Measurements from ENCODE around the gene OBP2B. TPM values are rescaled to one million over a fixed set of nuclear protein-coding genes. Genes with fewer than 3 reads are reported as not detected.

OBP2B gene
- total and polyA plus RNA-seq, 10 of the 15 experiments (the other 5 are each of a cell fraction or from before 2014, with no cell fraction given): not detected

GRCh38 chr9:133246991-133247390 lies 37.9 kb upstream of the OBP2B start:
- Histone ChIP-seq H3K79me2 (ENCODE audit: control insufficient read depth, insufficient read depth, low read length) (no peaks in the 10 kb centered on the region), H4K20me1 (ENCODE audit: control insufficient read depth, insufficient read depth) (no peaks in the 10 kb centered on the region), H3K36me3 (ENCODE audit: control insufficient read depth in 2 of 2, insufficient read depth in 2 of 2, low read length in 1 of 2) (no peaks in the 10 kb centered on the region), H2AFZ (ENCODE audit: control insufficient read depth, low read depth, low read length) (no peak overlapping the region), H3K4me2 (ENCODE audit: control insufficient read depth, insufficient read depth) (no peak overlapping the region), H3K27me3 (replicated peaks in 1 of 2; ENCODE audit: control insufficient read depth in 2 of 2, insufficient read depth in 2 of 2, low read length in 1 of 2) (no peaks in the 10 kb centered on the region; a peak in 2 of 4 replicates), H3K4me3 (no peak overlapping the region), H3K9me3 (replicated peaks; ENCODE audit: control insufficient read depth, insufficient read depth, low read length) (no peaks in the 10 kb centered on the region), H3K27ac (ENCODE audit: control insufficient read depth, insufficient read depth) (no peak overlapping the region), H3K4me1 (ENCODE audit: control insufficient read depth, insufficient read depth, low read length) (no peaks in the 10 kb centered on the region), H3K9ac (ENCODE audit: control insufficient read depth, insufficient read depth, low read length) (no peak overlapping the region)
- RAD21 ChIA-PET (ENCODE audit: unreplicated experiment): no interaction called here
- no TSS peak for BruUV-seq (replicated peaks)
- CTCF ChIA-PET: no interaction called here
- no peak for DNase-seq (ENCODE audit: low read depth, low spot score)
- intact Hi-C loops (cut with micrococcal nuclease; ENCODE audit: unreplicated experiment) (no loop called here), in situ Hi-C loops (cut with MboI) (no loop called here)
- 47% methylated on average over 6 of the region's 6 CpGs for WGBS (ENCODE audit: insufficient coverage, insufficient replicate concordance, low lambda C conversion rate, missing lambda C conversion rate)
- TF ChIP-seq, protein P1, sequence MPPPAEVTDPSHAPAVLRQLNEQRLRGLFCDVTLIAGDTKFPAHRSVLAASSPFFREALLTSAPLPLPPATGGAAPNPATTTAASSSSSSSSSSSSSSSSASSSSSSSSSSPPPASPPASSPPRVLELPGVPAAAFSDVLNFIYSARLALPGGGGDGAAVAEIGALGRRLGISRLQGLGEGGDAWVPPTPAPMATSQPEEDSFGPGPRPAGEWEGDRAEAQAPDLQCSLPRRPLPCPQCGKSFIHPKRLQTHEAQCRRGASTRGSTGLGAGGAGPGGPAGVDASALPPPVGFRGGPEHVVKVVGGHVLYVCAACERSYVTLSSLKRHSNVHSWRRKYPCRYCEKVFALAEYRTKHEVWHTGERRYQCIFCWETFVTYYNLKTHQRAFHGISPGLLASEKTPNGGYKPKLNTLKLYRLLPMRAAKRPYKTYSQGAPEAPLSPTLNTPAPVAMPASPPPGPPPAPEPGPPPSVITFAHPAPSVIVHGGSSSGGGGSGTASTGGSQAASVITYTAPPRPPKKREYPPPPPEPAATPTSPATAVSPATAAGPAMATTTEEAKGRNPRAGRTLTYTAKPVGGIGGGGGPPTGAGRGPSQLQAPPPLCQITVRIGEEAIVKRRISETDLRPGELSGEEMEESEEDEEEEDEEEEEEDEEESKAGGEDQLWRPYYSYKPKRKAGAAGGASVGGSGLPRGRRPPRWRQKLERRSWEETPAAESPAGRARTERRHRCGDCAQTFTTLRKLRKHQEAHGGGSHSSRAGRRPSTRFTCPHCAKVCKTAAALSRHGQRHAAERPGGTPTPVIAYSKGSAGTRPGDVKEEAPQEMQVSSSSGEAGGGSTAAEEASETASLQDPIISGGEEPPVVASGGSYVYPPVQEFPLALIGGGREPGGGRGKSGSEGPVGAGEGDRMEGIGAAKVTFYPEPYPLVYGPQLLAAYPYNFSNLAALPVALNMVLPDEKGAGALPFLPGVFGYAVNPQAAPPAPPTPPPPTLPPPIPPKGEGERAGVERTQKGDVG (CRISPR knock-in tag; IDR thresholded peaks at IDR 0.05): no peak
- no peak for TF ChIP-seq SP1 (IDR thresholded peaks at IDR 0.05; ENCODE audit: low read depth, low read length)
- no peak for TF ChIP-seq FOXM1 (IDR thresholded peaks at IDR 0.05; ENCODE audit: low read depth, low read length)
- no peak for TF ChIP-seq BCLAF1 (IDR thresholded peaks at IDR 0.05)
- no peak for TF ChIP-seq PBX3 (IDR thresholded peaks at IDR 0.05; ENCODE audit: insufficient replicate concordance, low read depth, low read length)
- no peak for TF ChIP-seq RBBP5 (conservative IDR thresholded peaks at IDR 0.05)
- TF ChIP-seq RFX5 (IDR thresholded peaks at IDR 0.05; ENCODE audit: low read depth, low read length): no peak
- POLR2A ChIA-PET: no interaction called here
- no peak for ATAC-seq
- no peak for FAIRE-seq
- SMC1A ChIA-PET (ENCODE audit: uncharacterized antibody, unreplicated experiment): no interaction called here

Measured in GM12878 (cell line).